ENCODE results near the gene ETF1. TPM values are rescaled to one million over a fixed set of nuclear protein-coding genes. Genes with fewer than 3 reads are reported as not detected.

The ETF1 gene
- total RNA-seq, 1 experiment from 2014 or later = 179 TPM

- intact Hi-C loops (cut with micrococcal nuclease; ENCODE audit: unreplicated experiment) = no loop called here
- H3K4me3 Mint-ChIP-seq (ENCODE audit: unreplicated experiment) = no peak overlapping the region
- no peak for DNase-seq
Measured at GRCh38 chr5:138458384-138458783, 84.7 kb downstream of the ETF1 start.

GRCh38 chr5:138457531-138458275, 85.3 kb downstream of the ETF1 start:
- POLR2A ChIA-PET = interaction anchor here (1.2 kb wide), 1 partner anchor 86 kb away, joined by 4 read pairs; no protein-coding TSS in a partner anchor
- Mint-ChIP-seq H3K27ac (ENCODE audit: unreplicated experiment) (no peak overlapping the region), H3K4me3 (ENCODE audit: unreplicated experiment) (no peak overlapping the region), H3K9me3 (ENCODE audit: unreplicated experiment) (no peaks in the 10 kb centered on the region), H3K36me3 (ENCODE audit: insufficient read depth, unreplicated experiment) (no peaks in the 10 kb centered on the region), H3K4me1 (ENCODE audit: low read depth, unreplicated experiment) (no peaks in the 10 kb centered on the region), H3K27me3 (ENCODE audit: insufficient read depth, unreplicated experiment) (no peaks in the 10 kb centered on the region)
- intact Hi-C loops (cut with micrococcal nuclease; ENCODE audit: unreplicated experiment) = no loop called here
- no peak for DNase-seq
- Histone ChIP-seq H3K36me3 (ENCODE audit: control insufficient read depth, insufficient read depth, low read length) (no peaks in the 10 kb centered on the region), H3K27me3 (replicated peaks; ENCODE audit: control insufficient read depth, insufficient read depth, low read length) (no peaks in the 10 kb centered on the region), H3K9me3 (no peaks in the 10 kb centered on the region), H3K4me1 (no peaks in the 10 kb centered on the region), H3K4me3 (ENCODE audit: low read depth, low read length) (no peak overlapping the region)
- no TSS peak for BruUV-seq (replicated peaks)
- CTCF ChIA-PET = interaction anchor here (0.6 kb wide), 1 partner anchor 213 kb away, joined by 3 read pairs; no protein-coding TSS in a partner anchor
- peak in 1 of 2 experiments; percentile 5 for TF ChIP-seq CTCF (IDR thresholded peaks at IDR 0.05; ENCODE audit: insufficient read depth in 1 of 2, low read depth in 1 of 2, low read length in 1 of 2, severe bottlenecking in 1 of 2, unreplicated experiment in 1 of 2)

More at GRCh38 chr5:138458384-138458783, 84.7 kb downstream of the ETF1 start:
- H3K9me3 Mint-ChIP-seq (ENCODE audit: unreplicated experiment) = no peaks in the 10 kb centered on the region
- no peaks in the 10 kb centered on the region for H3K9me3 ChIP-seq
- POLR2A ChIA-PET = no interaction called here
- H3K27me3 ChIP-seq (replicated peaks; ENCODE audit: control insufficient read depth, insufficient read depth, low read length) = no peaks in the 10 kb centered on the region
- TF ChIP-seq CTCF (IDR thresholded peaks at IDR 0.05; ENCODE audit: insufficient read depth in 1 of 2, low read depth in 1 of 2, low read length in 1 of 2, severe bottlenecking in 1 of 2, unreplicated experiment in 1 of 2) = no peak
- BruUV-seq (replicated peaks) = no TSS peak
- H3K4me3 ChIP-seq (ENCODE audit: low read depth, low read length) = no peak overlapping the region
- H3K4me1 Mint-ChIP-seq (ENCODE audit: low read depth, unreplicated experiment) = no peaks in the 10 kb centered on the region
- peaks cover under 1% of the 10 kb centered on the region for H3K36me3 Mint-ChIP-seq (ENCODE audit: insufficient read depth, unreplicated experiment)
- no peaks in the 10 kb centered on the region for H3K27me3 Mint-ChIP-seq (ENCODE audit: insufficient read depth, unreplicated experiment)
- H3K4me1 ChIP-seq = no peaks in the 10 kb centered on the region; the same call in 1 of the 2 replicates
- no peaks in the 10 kb centered on the region for H3K36me3 ChIP-seq (ENCODE audit: control insufficient read depth, insufficient read depth, low read length)
- CTCF ChIA-PET = interaction anchor here (0.6 kb wide), 1 partner anchor 214 kb away, joined by 3 read pairs; no protein-coding TSS in a partner anchor
- no peak overlapping the region for H3K27ac Mint-ChIP-seq (ENCODE audit: unreplicated experiment)

Other genes starting within 250 kb of the ETF1 start
- 22.7 and 22.9 TPM in 2 replicates for gene CDC25C, start 211.4 kb downstream of the ETF1 start, total RNA-seq (2022)
- gene FAM53C, start 205.0 kb downstream of the ETF1 start, total RNA-seq (2022) = 32.6 and 33.3 TPM in 2 replicates
- 71.8 and 77.9 TPM in 2 replicates for gene KDM3B, start 190.6 kb downstream of the ETF1 start, total RNA-seq (2022)
- 3.8 and 4.5 TPM in 2 replicates for gene REEP2, start 104.2 kb downstream of the ETF1 start, total RNA-seq (2022)
- 83.7 and 84.0 TPM in 2 replicates for gene EGR1, start 77.8 kb downstream of the ETF1 start, total RNA-seq (2022)
- 533 and 537 TPM in 2 replicates for gene HSPA9, start 32.2 kb upstream of the ETF1 start, total RNA-seq (2022)
- 392 and 403 TPM in 2 replicates for gene CTNNA1, start 210.2 kb upstream of the ETF1 start, total RNA-seq (2022)

Measured in Caco-2 (cell line).